NCI-H1694 (cell line): ENCODE measurements around the gene NT5DC2.
"Not testable (repeated sequence)": the region's sequence is repeated elsewhere in the genome, so short reads cannot be mapped to it uniquely, and the experiment has no call there.

ENCODE experiments used
- DNase-seq: peaks from one replicate; lab custom pipeline; 2025; lab: John Stamatoyannopoulos, UW

Gene NT5DC2

DNA sequence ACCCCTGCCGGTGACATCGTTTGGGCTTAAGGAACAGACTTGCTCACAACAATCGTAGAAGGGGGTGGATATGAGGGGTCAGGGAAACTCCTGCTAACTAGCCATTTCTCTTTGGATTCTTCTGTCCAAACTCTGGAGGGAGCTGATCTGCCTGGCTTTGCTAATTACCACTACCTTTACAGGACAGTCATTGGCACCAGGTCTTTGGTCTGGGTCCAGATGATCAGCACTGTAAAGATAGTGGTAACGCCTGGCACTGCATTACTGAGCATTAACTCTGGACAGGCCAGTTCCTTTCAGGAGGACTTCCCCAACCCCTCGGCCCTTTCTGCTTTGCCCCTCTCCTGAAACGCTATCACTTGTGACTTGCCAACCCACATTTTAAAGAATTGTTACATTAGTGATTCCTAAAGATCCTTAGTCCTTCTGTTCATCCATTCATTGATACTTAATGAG, 3.5 kb upstream of the NT5DC2 start:
- DNase-seq = no peak

DNA sequence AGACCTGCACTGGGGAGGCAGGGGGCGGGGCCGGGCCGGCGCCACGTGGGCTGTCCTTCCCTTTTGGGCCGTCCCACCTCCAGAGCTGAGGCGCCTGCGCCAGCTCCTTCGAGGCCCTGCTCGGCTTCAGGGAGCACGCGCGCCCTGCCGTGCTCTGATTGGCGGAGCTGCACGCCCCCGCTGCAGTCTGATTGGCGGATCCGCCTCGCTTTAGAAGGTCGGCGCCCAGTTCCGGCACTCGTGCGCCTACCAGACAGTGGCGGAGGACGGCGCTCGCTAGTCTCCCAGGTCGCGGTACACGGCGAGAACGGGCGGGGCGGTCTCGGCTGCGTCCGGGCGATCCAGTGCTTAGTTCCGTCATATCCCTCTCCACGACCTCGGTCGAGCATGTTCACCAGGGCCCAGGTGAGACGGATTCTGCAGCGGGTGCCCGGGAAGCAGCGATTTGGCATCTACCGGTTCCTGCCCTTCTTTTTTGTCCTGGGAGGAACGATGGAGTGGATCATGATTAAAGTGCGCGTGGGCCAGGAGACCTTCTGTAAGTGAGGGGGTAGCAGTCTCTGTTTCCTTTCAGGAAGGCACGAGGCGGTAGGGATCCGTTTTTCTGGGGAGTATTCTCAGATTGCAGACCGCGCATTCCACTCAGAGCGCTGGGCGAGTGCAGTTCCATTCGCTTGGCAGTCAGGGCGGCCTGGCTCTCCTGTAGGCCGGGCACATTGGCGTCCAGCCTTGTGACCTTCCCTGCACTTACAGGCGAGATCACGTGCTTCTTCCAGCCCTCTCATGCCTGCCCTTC, 2.9 kb upstream of the NT5DC2 start, which contains the start of gene UQCC5:
Gene UQCC5 (plus strand): TSS at position 237 of the 796 bp plus-strand sequence. CDS start 151 bp downstream, at position 388.
- DNase-seq = peak; percentile 68

DNA sequence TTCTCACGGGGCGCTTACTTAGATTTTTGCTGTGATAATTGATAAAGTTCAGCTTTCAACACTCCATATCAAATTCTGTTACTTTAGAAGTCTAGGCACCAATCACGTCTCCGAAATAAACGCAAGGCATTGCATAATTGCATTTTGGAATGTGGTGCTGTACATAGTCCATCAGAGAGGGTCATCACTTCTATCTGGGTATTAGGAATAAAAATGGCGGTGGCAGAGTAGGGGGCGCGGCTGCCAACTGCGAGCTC, 2.4 kb upstream of the NT5DC2 start:
- DNase-seq = no peak

DNA sequence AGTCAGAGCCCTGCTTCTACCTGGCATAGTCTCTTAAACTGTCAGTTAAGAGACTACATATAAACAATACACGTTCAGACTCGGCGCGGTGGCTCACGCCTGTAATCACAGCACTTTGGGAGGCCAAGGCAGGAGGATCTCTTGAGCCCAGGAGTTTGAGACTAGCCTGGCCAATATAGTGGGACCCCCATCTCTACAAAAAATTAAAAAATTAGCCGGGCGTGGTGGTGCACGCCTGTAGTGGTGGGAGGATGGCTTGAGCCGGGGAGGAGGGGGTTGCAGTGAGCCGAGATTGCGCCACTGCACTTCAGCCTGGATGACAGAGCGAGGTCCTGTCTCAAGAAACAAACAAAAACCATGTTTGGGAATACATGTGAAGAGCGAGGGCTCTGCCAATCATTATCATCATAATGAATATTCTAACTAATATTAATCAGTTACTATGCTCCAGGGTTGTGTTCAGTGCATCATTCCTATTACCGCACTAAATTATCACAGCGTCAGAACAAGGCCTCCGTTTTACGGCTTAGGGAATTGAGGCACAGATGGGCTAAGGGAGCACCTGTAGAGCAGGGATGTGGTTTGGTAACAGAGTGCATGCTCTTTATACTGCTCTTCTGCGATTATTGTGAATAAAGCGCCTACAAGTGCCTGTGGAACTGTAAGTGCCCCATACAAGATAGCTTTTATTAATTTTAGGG, 1.9 kb upstream of the NT5DC2 start:
- no peak for DNase-seq

DNA sequence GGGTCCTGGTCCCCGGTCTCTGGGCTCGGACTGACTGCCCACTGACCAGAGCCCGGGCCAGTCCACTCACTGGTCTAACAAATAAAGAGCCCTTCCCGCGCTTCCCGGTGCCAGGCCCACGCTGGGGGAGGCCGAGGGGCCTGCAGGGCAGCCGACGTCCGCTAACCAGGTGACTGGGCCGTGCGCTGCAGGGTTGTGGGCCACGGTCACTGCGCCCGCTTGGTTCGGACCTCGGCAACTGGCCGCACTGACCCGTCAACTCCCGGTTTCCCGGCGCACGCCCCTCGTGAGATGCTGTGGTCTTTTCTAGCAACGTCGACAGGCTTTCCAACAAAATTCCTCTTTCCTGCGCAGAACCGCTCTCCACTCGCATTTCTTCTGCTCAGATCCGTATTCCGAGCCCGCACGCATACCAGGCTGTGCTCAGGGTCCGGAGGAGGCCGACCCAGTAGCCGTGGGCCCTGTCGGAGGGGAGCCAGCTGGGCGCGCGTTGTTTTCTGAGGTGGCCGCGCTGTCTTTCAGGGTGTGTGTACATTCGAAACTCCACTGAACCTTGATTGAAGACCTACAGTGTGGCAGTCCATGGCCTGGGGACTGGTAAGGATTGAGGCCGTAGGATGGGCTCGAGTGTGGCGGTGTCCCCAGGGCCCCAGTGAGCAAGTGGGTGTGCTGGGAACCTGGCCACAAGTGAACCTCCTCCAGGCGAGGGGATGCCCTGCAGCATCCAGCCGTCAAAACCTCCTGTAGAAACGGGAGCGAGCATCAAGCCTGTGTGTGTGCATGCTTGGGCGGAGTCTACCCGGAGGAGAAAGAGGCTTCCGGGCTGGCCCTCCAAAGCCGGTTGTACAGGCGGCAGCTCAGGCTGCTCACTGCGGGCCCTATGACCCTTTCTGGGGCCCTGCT, 875 bp upstream of the NT5DC2 start:
- DNase-seq = no peak

DNA sequence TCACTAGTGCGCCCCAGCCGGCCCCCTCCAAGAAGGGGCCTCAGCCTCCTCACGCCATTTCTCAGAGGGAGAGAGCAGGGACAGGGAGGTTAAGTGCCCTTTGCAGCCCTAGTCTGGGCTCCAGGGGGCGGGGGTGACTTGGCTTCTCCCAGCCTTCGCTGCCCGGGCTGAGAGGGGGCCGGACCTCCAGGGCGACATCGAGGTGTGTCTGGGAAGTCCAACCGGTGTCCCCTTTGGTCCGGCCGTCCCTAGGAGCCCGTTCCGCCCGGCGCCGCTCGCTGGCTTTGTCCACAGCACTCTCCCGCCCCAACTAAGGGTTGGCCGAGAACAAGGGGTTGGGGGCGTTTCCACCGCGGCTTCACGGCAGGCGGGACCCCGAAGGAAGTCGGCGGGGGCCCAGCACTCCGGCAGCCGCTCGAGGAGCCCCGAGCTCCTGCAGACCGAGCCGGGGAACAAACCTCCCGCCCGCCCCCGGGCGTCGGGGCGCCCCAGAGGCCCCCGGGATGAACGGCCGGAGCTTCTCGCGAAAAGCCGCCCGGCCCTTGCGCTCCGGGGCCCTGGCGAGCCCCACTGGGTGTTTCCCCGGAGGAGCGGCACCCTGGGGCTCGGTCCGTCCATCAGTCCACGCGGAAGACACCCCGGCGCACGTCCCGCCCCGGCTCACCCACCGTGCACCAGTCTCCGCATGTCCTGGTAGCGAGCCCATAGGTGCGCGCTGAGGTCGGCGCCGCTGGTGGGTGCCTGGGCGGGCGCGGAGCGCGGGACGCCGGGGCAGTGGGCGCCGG, 627 bp downstream of the NT5DC2 start:
- DNase-seq = no peak

DNA sequence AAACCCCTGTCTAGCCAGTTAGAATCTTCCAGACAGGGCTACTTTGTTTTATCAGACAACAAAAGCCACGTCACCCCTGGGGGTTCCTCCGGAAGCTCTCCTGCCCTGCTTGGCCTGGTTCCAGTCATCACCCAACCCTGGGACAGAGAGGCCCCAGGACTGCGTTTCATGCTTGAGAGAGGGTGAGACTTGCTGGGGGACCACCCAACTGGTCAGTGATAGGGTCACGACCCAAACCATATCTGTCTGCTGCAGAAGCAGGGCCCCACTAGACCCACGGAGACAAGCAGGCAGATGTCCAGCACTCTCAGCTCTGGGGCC, 1.2 kb downstream of the NT5DC2 start:
- DNase-seq = no peak

DNA sequence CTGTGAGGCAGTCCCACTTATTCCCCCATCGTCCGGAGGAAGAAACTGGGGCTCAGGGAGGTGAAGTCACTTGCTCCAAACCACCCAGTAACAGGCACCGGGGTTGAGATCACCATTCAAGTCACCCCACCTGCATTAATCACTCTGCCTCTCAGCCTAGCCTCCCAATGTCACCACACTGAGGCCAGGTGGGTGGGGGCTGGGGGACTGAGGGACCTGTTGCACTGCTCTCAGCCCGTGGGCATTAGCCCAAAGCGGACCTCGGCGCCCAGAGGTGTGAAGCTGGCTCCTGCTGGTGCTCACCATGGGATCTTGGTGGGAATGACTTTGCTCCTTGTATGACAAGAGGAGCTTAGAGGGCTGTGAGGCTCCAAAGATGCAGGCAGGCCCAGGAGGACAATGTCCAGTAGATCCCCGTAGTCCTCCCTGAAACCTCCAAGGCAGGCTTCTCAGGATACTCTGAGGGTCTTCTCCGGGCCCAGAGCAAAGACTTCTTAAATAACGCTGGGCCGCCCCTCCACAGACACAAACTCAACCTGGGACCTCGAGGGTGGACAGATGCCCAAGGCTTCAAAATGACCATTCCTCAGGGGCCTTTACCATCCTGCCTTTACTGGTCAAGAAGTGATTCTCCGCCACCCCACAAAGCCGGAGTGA, 1.7 kb downstream of the NT5DC2 start:
- DNase-seq = no peak

DNA sequence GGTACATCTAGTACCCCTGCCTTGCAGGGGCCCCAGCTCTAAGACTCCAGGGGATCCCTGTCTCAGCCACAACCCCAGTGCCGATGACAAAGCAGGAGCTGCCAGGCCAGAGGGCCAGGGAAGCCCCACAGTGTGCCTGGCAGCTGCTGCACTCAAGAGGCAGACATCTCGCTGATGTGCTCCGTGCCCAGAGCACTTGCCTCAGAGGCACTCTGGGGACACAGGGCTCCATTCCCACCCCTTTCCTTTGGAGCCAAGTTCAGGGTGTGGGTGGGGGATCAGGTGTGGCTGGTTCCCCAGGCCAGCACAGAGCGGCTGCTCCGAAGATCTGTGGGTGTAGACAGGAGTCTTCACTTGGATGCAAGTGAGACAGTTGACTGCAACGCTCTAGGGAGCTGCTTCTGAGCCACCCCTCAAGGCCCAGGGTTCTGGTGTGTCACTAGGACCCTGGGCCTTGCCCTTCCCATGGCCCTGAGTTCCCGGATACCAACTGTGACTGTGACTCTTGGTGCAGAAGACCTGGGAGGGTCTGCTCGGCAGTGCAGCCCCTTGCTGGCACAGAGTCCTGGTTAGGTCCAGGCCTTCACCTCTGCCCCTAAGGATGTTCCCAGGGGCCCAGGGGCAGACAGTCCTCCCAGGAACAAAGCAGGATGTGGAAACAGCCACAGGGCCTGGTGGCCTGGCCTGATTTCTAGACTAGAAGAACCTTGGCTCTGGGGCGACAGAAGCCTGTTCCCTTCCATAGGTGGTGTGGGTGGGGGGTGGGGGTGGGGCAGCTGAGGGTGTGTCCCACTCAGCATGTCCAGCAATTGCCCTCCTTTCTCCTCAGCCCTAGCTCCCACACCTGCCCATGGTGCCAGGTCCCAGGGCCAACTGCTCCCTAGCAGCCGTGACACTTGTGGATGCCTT, 2.5 kb downstream of the NT5DC2 start:
- DNase-seq = no peak

DNA sequence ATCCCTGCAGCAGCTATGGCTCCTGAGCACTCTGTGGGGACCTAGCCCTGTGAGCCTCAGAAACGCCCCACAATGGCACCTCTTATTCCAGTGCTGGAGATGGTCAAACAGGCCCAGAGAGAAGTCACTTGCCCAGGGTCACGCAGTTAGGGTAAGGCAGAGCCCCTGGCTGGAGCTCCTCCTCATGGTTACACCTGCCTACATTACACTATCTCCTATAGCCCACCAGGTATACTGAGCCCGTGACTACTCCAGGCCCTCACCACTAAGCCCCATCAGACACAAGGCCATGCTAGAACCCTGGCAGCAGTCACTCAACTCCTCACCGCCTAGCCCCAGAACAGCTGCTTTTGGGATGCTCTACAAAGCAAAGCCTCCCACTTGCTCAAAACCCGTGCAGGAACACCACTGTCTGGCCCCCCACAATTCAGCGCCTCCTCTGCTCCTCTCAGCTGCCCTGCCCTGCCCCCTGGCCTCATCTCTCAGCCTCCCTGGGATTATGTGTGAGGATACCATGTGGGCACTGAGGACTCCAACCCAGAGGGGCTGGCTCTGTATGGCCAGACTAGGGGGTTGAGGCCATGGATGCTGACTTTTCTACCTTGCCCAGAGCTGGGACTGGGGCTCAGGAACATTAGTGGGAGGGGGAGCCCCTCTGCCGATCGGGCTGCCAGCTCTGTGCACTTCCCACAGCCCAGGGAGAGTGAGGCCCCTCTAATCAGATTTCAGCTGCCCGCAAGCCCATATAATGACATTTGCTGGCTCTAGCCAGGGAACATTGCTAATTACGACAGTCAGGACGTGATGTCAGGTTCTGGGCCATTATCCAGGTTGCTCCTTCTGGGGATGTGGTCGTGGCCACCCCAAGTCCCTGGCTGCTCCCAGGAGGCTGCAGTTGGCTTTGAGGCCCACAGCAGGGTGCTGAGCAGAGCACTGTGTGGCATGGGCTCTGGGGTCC, 4.0 kb downstream of the NT5DC2 start:
- no peak for DNase-seq

DNA sequence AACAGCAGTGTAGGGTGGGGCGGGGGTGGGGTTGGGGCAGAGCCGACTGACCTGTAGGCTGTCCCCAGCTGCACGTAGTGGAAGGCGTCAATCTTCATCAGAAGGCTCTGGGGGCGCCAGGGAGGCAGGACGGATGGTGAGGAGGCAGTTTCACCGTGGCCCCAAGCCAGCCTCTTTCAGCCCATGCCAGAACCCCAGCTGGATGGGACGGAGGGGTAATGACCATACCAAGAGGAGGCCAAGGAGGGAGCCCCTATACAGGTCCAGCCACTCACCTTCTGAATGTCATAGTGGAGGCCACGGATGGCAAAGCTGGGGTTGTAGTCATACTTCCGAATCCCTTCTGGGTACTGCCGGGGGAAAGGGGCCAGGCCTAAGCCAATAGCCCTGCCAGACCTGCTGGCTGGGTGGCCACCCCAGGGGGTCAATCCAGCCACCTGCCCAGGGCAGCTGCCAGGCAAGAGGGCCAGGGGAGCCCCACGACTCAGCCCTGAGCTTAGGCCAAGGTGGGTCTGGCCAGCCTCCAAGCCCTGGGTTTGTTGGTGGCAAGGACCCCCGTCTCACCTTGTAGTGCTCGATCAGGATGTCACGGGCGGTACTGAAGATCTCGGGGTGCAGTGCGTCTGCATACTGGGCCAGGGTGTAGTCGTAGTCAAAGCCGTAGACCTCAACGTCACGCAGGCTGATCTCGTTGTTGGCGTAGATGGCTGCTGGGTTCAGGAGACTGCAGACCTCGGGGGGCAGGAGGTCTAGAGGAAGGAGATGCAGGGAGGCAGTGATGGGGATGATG, 4.9 kb downstream of the NT5DC2 start:
- no peak for DNase-seq

DNA sequence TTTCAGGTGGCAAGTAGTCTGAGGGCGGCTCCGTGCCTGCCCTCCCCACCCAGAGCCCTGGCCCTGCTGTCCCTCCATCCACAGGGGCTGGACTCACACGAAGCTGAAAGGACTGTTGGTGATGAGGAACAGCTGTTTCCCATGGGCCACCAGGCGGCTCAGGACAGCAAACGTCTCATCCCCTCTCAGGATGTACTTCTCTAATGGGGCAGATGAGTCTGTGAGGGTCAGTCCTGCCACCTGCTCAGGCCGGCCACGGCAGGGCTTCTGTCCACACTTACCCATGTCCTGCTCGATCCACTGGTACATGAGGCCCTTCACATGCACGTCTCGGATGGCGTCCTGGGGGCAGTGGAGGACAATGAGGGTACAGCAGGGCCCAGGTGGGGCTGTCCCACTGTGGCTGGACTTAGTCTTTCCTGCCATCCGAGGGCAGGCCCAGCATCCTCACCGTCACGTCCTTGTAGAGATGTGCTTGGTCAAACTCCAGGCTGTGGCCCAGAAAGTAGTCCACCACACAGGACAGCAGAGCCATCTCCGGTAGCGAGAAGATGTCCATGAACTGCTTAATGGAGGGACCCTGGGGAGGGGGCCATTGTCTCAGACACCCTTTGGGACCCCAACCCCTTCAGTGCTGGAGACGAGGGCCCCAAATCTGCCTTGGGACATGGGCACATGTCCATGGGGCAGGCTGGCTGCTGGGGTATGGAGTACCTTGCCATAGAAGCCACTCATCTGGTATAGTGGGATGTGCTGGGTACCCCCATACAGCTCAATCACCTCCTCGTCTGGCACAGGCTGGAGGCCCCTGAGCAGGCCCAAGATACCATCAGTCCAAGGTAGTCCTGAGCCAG, 5.7 kb downstream of the NT5DC2 start:
- no peak for DNase-seq

DNA sequence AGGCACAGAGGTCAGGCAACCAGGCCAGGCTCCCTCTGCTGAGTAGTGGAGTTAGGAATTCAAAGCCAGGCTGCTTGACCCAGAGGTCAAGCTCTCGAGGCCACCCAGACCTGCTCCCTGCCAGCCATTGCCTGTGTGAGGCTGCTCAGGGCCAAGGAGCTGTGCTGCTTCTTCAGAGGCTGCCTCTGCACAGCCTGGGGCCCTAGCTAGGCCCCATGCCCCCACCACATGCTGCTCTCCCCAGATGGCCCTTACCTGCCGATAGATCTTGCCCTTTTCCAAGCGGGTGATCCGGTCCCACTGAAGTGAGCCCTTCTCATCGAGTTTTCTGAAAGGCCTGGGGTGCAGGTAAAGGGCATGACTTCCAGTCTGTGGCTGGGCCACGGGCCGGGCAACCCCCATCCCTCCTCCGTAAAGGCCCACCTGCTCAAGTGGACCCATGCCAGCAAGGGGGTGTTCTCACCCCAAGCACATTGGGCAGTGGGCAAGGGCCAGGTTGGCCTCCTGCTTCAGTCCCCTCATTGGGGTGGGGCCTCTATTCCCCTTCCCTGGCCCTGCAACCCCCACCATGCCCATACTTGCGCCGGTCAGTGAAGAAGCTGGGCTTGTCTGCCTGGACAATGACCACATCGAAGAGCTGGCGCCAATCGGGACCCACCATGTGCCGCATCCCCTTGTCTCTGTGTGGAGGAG, 6.5 kb downstream of the NT5DC2 start:
- no peak for DNase-seq

DNA sequence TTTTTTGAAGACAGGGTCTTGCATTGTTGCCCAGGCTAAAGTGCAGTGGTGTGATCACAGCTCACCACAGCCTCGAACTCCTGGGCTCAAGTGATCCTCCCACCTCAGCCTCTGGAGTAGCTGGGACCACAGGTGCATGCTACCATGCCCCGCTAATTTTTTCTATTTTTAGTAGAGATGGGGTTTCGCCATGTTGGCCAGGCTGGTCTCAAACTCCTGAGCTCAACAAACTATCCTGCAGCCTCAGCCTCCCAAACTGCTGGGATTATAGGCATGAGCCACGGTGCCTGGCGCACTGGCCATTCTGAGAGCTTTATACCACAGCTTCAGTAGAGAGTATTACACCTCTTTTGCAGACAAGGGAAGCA, 7.0 kb downstream of the NT5DC2 start:
- DNase-seq = not testable (repeated sequence)

DNA sequence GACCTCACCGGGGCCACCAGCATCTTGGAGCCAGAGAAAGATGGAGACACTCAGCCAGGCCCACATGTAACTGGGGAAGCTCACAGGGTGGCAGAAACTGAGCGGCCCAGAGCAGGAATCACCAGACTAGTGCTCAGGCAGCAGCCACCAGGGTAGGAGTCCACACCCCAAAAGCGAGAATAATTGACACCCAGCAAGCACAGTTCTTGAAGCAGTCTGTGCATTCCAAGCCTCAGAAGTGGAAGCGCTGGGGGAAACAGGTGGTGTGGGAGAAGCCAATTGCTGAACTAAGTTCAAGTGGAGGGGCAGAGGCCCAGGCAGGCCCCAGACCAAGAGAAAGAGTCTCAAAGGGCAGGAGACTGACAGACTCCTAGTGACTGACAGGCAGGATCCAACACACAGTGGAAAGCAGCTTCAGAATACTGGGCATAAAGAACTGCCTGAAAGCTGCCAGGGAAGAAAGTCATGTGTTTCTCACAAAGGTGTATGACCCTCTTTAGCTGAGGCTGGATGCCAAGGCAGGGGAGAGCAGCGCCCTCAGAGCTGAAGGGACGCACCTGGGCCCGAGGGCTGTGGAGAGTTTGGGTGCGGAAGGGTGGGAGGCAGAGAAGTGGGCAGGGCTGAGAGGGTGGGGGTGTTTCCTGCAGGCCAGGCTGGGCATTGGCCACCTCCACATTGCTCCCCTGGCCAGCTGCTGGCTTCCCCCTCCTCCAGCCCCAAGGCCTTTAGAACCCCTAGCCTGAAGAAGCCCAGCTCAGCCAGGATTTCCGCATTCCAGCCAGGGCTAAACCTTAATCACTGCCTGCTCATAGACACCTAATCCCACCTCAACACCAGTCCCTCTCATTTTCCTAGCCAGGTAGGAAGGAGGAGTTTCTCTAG, 7.7 kb downstream of the NT5DC2 start:
- no peak for DNase-seq
